ENCODE results near the gene GAPT. TPM values are rescaled to one million over a fixed set of nuclear protein-coding genes. Genes with fewer than 3 reads are reported as not detected.

Gene GAPT
- total and polyA plus RNA-seq, 12 donors, result 0.08 to 1.7 (median 0.26) TPM; not detected in 1

DNA sequence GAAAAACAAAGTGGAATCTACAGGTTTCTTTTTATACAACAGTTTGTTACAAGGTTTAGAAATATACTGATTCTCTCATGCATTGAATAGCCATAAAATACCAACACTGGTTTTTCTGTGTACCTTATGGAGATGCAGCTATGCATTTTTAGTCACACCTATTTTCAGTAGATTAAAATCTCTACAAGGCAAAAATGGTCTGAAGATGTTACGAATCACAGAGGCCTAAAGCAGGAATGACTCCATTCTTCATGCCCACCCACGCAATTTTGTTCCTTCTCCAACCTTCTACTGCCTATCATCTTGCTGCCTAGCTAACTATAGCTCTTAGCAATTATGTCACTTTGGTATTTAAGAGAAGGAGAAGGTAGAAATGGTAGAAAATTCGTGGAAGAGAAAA lies 41.2 kb upstream of the GAPT start:
- ATAC-seq, result no peak
- no peak overlapping the region for H3K4me3 ChIP-seq
- DNase-seq, result no peak
- no peak for TF ChIP-seq CTCF (IDR thresholded peaks at IDR 0.05)
- 87 to 89% methylated on average over 3 of the region's 3 CpGs for WGBS, 2 donors
- peak overlapping the region in 1 of 10 donors; percentile 28 for H3K27ac ChIP-seq
- intact Hi-C loops (cut with DNase I), result loop anchor here in 7 of 10 donors (5.0 to 10.0 kb wide), 9 partner anchors 85 to 435 kb away; no protein-coding TSS in a partner anchor
- H3K27me3 ChIP-seq, result no peaks in the 10 kb centered on the region
- peaks cover 0 to 31% (median 24%) of the 10 kb centered on the region in 9 donors for H3K36me3 ChIP-seq
- peaks cover 0 to 26% (median 16%) of the 10 kb centered on the region in 9 donors for H3K4me1 ChIP-seq
- peaks cover 0 to 8% (median 0%) of the 10 kb centered on the region in 11 donors for H3K9me3 ChIP-seq

DNA sequence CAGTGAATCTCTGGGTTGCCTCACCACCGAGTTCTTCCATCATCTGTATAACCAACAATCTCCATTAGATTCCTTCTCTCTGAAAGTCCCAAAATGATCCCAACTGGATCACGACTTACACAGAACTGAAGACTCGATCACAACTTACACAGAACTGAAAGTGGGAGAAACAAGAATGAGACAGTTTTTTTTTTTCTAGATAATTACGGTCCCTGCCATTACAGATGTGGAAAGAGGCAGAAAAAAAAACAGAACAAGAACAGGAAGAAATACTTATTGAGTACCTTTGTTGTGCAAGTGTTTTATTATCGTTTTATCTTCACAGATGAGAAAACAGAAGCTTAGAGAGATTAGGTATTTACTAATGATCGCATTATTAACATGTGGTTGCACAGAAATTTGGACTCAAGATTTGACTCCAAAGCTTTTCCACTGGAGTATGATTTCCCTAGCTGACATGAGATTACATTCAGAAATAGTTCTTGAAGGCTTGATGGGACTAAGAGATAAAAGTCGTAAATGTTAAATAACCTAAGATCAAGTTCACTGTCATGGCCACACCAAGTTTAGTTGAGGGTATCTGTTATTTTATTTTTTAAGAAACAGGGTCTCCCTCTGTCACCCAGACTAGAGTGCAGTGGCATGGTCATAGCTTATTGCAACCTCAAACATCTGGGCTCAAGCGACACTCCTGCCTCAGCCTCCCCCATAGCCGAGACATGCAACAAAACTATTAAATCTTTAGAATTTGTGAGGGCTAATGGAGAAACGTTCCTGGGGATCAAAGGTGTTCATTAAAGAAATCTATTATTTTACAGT lies 40.2 kb upstream of the GAPT start:
- H3K9me3 ChIP-seq, result peaks cover 0 to 6% (median 0%) of the 10 kb centered on the region in 11 donors
- H3K27ac ChIP-seq, result peak overlapping the region in 1 of 10 donors; percentile 28
- 72 to 78% methylated on average over 10 of the region's 10 CpGs for WGBS, 2 donors
- ATAC-seq (no peak), DNase-seq (no peak)
- no peak for TF ChIP-seq CTCF (IDR thresholded peaks at IDR 0.05)
- intact Hi-C loops (cut with DNase I), result loop anchor here in 7 of 10 donors (5.0 to 10.0 kb wide), 9 partner anchors 86 to 436 kb away; no protein-coding TSS in a partner anchor
- H3K4me3 ChIP-seq, result no peak overlapping the region
- H3K36me3 ChIP-seq, result peaks cover 0 to 41% (median 33%) of the 10 kb centered on the region in 9 donors
- H3K27me3 ChIP-seq, result no peaks in the 10 kb centered on the region
- peaks cover 0 to 34% (median 21%) of the 10 kb centered on the region in 9 donors for H3K4me1 ChIP-seq

DNA sequence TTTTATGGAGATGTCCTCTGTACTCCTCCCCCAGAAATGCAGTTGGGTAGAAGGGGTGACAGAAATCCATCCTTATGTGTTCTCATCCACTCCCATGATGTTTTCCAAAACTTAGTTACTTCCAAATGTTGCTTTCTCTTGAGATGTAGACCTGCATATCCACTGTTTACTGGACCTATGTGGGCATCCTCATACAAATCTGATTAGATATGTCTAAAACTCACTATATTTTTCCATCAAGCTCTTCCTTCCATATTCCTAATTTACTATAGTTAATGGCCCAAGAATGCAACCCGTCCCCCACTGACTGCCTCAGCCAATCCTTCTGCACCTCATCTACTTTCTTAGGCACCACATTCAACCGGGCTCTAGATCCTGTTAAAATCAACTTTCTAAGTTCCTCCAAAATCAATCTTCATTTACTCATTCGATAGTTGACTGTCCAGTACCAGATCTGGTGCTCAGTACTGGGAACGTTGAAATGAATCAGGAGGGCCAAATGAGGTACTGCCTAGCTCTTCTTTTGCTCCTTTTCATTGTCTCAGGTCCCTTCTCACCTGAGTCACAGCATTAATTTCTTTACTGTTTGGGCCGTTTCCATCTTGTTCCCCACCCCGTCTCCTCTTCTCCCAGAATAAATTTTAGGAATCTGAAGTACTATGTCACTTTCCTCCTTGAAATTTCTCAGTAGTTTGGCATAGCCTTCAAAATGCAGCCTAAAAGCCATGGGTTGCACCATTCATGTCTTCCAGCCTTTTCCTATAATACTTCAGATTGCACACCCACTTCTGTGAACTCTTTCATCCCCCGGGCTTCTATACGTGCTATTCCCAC lies 39.3 kb upstream of the GAPT start:
- intact Hi-C loops (cut with DNase I), result loop anchor here in 7 of 10 donors (5.0 to 10.0 kb wide), 9 partner anchors 87 to 437 kb away; no protein-coding TSS in a partner anchor
- no peaks in the 10 kb centered on the region for H3K27me3 ChIP-seq
- 85% methylated on average over 8 of the region's 8 CpGs for WGBS, 2 donors
- H3K4me3 ChIP-seq, result no peak overlapping the region
- H3K4me1 ChIP-seq, result peaks cover 0 to 41% (median 23%) of the 10 kb centered on the region in 9 donors
- H3K9me3 ChIP-seq, result no peaks in the 10 kb centered on the region
- peaks cover 0 to 50% (median 42%) of the 10 kb centered on the region in 9 donors for H3K36me3 ChIP-seq
- peak in 1 of 8 donors; percentile 28 for ATAC-seq
- no peak for TF ChIP-seq CTCF (IDR thresholded peaks at IDR 0.05)
- no peak for DNase-seq
- H3K27ac ChIP-seq, result peak overlapping the region in 1 of 10 donors; percentile 99
